Liver (tissue), 9 donors: ENCODE measurements around the gene LTK. TPM values are rescaled to one million over a fixed set of nuclear protein-coding genes. Genes with fewer than 3 reads are reported as not detected.

Experiments
- DNase-seq: peaks from one replicate; pipeline ENCODE4 v3.0.0-alpha.2; 2017; ENCODE audit warnings: low spot score
- H3K27ac ChIP-seq, 2 donors: one replicate each; pipeline ENCODE4 v1.7.0; 2013; ENCODE audit warnings: inconsistent platforms in 2 of 2, low read length in 2 of 2, control low read depth in 1 of 2, low read depth in 1 of 2, mild to moderate bottlenecking in 1 of 2
- H3K27me3 ChIP-seq, 4 donors: one replicate each; pipeline versions ENCODE4 v1.6.1 to v1.7.0; 2013; ENCODE audit warnings: low read length in 3 of 4, inconsistent platforms in 1 of 4, mild to moderate bottlenecking in 1 of 4, moderate library complexity in 1 of 4; ENCODE audit not compliant: control insufficient read depth in 4 of 4, insufficient read depth in 4 of 4
- H3K36me3 ChIP-seq, 4 donors: one replicate each; pipeline versions ENCODE4 v1.6.1 to v1.7.0; 2013; ENCODE audit warnings: low read length in 3 of 4, mild to moderate bottlenecking in 3 of 4, low read depth in 1 of 4, moderate library complexity in 1 of 4; ENCODE audit not compliant: control insufficient read depth in 4 of 4, insufficient read depth in 3 of 4
- H3K4me1 ChIP-seq, 4 donors: one replicate each; pipeline versions ENCODE4 v1.6.1 to v1.7.0; 2013; ENCODE audit warnings: low read length in 3 of 4, mild to moderate bottlenecking in 3 of 4, moderate library complexity in 1 of 4; ENCODE audit not compliant: control insufficient read depth in 4 of 4, insufficient read depth in 4 of 4
- H3K4me3 ChIP-seq, 3 donors: one replicate each; pipeline versions ENCODE4 v1.6.1 to v1.7.0; 2013; ENCODE audit warnings: low read length in 3 of 3, control low read depth in 1 of 3, low read depth in 1 of 3, mild to moderate bottlenecking in 1 of 3
- H3K9ac ChIP-seq, 2 donors: one replicate each; pipeline ENCODE4 v1.7.0; 2013; ENCODE audit warnings: low read length in 2 of 2, mild to moderate bottlenecking in 2 of 2, moderate library complexity in 2 of 2, control low read depth in 1 of 2, low read depth in 1 of 2
- H3K9me3 ChIP-seq, 4 donors: one replicate each; pipeline versions ENCODE4 v1.6.1 to v1.7.0; 2013; ENCODE audit warnings: low read length in 3 of 4; ENCODE audit not compliant: control insufficient read depth in 4 of 4
- ATF3 ChIP-seq: IDR thresholded peaks from 2 replicates; pipeline ENCODE4 v1.6.1; 2016; ENCODE audit warnings: antibody characterized with exemption
- CTCF ChIP-seq: fragments of 150-350 bp; IDR thresholded peaks from 2 replicates; pipeline ENCODE4 v1.5.1; 2017; ENCODE audit warnings: improper control_type of control experiment, low read depth, low read length; ENCODE audit not compliant: missing input control
- EGR1 ChIP-seq, 2 donors: IDR thresholded peaks; 2 replicates each; pipeline ENCODE4 v1.6.1; 2016 to 2018; ENCODE audit warnings: antibody characterized with exemption in 2 of 2, low read depth in 2 of 2
- FOXA1 ChIP-seq: IDR thresholded peaks from 2 replicates; pipeline ENCODE4 v1.6.1; 2016; ENCODE audit warnings: antibody characterized with exemption
- FOXA2 ChIP-seq: IDR thresholded peaks from 2 replicates; pipeline ENCODE4 v1.6.1; 2016; ENCODE audit warnings: antibody characterized with exemption
- GABPA ChIP-seq, 2 donors: IDR thresholded peaks in 1 of 2; conservative IDR thresholded peaks in 1 of 2; 2 replicates each; pipeline ENCODE4 v1.6.1; 2016; ENCODE audit warnings: antibody characterized with exemption in 2 of 2, mild to moderate bottlenecking in 1 of 2, moderate library complexity in 1 of 2
- HNF4A ChIP-seq, 2 donors: conservative IDR thresholded peaks; 2 replicates each; pipeline ENCODE4 v1.6.1; 2016; ENCODE audit warnings: antibody characterized with exemption in 2 of 2, mild to moderate bottlenecking in 2 of 2
- HNF4G ChIP-seq: IDR thresholded peaks from 2 replicates; pipeline ENCODE4 v1.6.1; 2016; ENCODE audit warnings: antibody characterized with exemption
- JUND ChIP-seq, 2 donors: IDR thresholded peaks; 2 replicates each; pipeline ENCODE4 v1.6.1; 2016; ENCODE audit warnings: antibody characterized with exemption in 2 of 2
- MAX ChIP-seq: IDR thresholded peaks from 2 replicates; pipeline ENCODE4 v1.6.1; 2016; ENCODE audit warnings: antibody characterized with exemption
- RAD21 ChIP-seq, 2 donors: IDR thresholded peaks; 2 replicates each; pipeline ENCODE4 v1.6.1; 2016; ENCODE audit warnings: antibody characterized with exemption in 2 of 2, mild to moderate bottlenecking in 2 of 2
- REST ChIP-seq: IDR thresholded peaks from 2 replicates; pipeline ENCODE4 v1.6.1; 2016; ENCODE audit warnings: antibody characterized with exemption, mild to moderate bottlenecking
- RXRA ChIP-seq, 2 donors: IDR thresholded peaks; 2 replicates each; pipeline ENCODE4 v1.6.1; 2017 to 2018; ENCODE audit warnings: antibody characterized with exemption in 2 of 2, mild to moderate bottlenecking in 1 of 2
- SP1 ChIP-seq: IDR thresholded peaks from 2 replicates; pipeline ENCODE4 v1.6.1; 2018; ENCODE audit warnings: antibody characterized with exemption, mild to moderate bottlenecking
- TAF1 ChIP-seq: conservative IDR thresholded peaks from 2 replicates; pipeline ENCODE4 v1.6.1; 2016; ENCODE audit warnings: antibody characterized with exemption, mild to moderate bottlenecking
- YY1 ChIP-seq: IDR thresholded peaks from 2 replicates; pipeline ENCODE4 v1.6.1; 2016; ENCODE audit warnings: antibody characterized with exemption, mild to moderate bottlenecking
- ZBTB33 ChIP-seq: IDR thresholded peaks from 2 replicates; pipeline ENCODE4 v1.6.1; 2016; ENCODE audit warnings: antibody characterized with exemption
- WGBS: extraction: QIAGEN DNeasy Blood & Tissue Kit; methylation state at CpG from one replicate; pipeline ENCODE4 v1.1.7; 2013; 5-methylcytosine and 5-hydroxymethylcytosine counted together
- polyA plus RNA-seq, 2 donors: library from polyadenylated mRNA; stranded (reverse) in 1 of 2; unstranded in 1 of 2; fragments of 200-250 nt in 1 of 2; fragments of >200 nt in 1 of 2; fragmentation: Nextera tagmentation in 1 of 2; extraction: Ambion mirVana in 1 of 2; gene quantifications; one replicate each; pipeline versions ENCODE4 v1.2.1 to v1.2.3, GENCODE V29; 2013 to 2015
- total RNA-seq, 2 donors: library from RNA; depleted of rRNA; stranded (reverse); fragments of >200 nt; gene quantifications; one replicate each; pipeline ENCODE4 v1.2.3, GENCODE V29; 2014
- donor health status: healthy.
- donor health status: healthy.
- donor health status: healthy.
- donor health status: healthy.
- donor health status: healthy.

LTK gene
- total and polyA plus RNA-seq, 4 donors: 0.86 to 3.0 (median 2.0) TPM

GRCh38 chr15:41544650-41545015, 31.0 kb upstream of the LTK start:
- H3K9ac ChIP-seq: no peak overlapping the region
- 72% methylated on average over 15 of the region's 15 CpGs for WGBS
- H3K36me3 ChIP-seq: no peaks in the 10 kb centered on the region
- H3K27me3 ChIP-seq: no peaks in the 10 kb centered on the region
- no peaks in the 10 kb centered on the region for H3K9me3 ChIP-seq
- peaks cover 0 to 7% (median 1%) of the 10 kb centered on the region in 4 donors for H3K4me1 ChIP-seq
- no peak for TF ChIP-seq RXRA (IDR thresholded peaks at IDR 0.05)
- no peak for TF ChIP-seq YY1
- no peak for TF ChIP-seq FOXA1
- TF ChIP-seq ATF3: no peak
- TF ChIP-seq EGR1 (IDR thresholded peaks at IDR 0.05; ENCODE audit: low read depth in 2 of 2): no peak
- no peak for TF ChIP-seq CTCF
- TF ChIP-seq HNF4A (conservative IDR thresholded peaks at IDR 0.05): no peak
- TF ChIP-seq FOXA2: no peak
- no peak for TF ChIP-seq SP1
- no peak for TF ChIP-seq JUND (IDR thresholded peaks at IDR 0.05)
- no peak for TF ChIP-seq GABPA (IDR thresholded peaks at IDR 0.05 in 1 of 2, conservative IDR thresholded peaks at IDR 0.05 in 1 of 2)
- no peak for TF ChIP-seq ZBTB33
- TF ChIP-seq RAD21 (IDR thresholded peaks at IDR 0.05): no peak
- TF ChIP-seq HNF4G: no peak
- no peak for DNase-seq
- peak overlapping the region in 1 of 3 donors; percentile 65 for H3K4me3 ChIP-seq
- H3K27ac ChIP-seq: no peak overlapping the region

GRCh38 chr15:41543521-41543870, 29.9 kb upstream of the LTK start:
- H3K4me3 ChIP-seq: peak overlapping the region; percentile 65 to 96 (median 88)
- H3K27ac ChIP-seq: peak overlapping the region; percentile 61 to 73
- WGBS: 7% methylated on average over 8 of the region's 8 CpGs
- no peak for TF ChIP-seq ATF3
- no peak for TF ChIP-seq TAF1
- TF ChIP-seq JUND (IDR thresholded peaks at IDR 0.05): no peak
- peak overlapping the region; percentile 52 to 96 for H3K9ac ChIP-seq
- no peaks in the 10 kb centered on the region for H3K27me3 ChIP-seq
- no peaks in the 10 kb centered on the region for H3K9me3 ChIP-seq
- no peaks in the 10 kb centered on the region for H3K36me3 ChIP-seq
- DNase-seq: no peak
- peaks cover 0 to 7% (median 1%) of the 10 kb centered on the region in 4 donors for H3K4me1 ChIP-seq

- Histone ChIP-seq H3K9ac (no peak overlapping the region), H3K4me3 (no peak overlapping the region), H3K27me3 (no peaks in the 10 kb centered on the region), H3K27ac (no peak overlapping the region), H3K4me1 (no peaks in the 10 kb centered on the region), H3K36me3 (peaks cover 6 to 35% (median 10%) of the 10 kb centered on the region in 4 donors), H3K9me3 (no peaks in the 10 kb centered on the region)
- WGBS: 95% methylated on average over 11 of the region's 11 CpGs
- no peak for DNase-seq
- TF ChIP-seq TAF1: no peak
- TF ChIP-seq YY1: no peak
- no peak for TF ChIP-seq MAX
- no peak for TF ChIP-seq HNF4A (conservative IDR thresholded peaks at IDR 0.05)
- no peak for TF ChIP-seq EGR1 (IDR thresholded peaks at IDR 0.05; ENCODE audit: low read depth in 2 of 2)
- TF ChIP-seq GABPA (IDR thresholded peaks at IDR 0.05 in 1 of 2, conservative IDR thresholded peaks at IDR 0.05 in 1 of 2): no peak
- TF ChIP-seq JUND (IDR thresholded peaks at IDR 0.05): no peak
- no peak for TF ChIP-seq ZBTB33
- TF ChIP-seq FOXA1: no peak
- no peak for TF ChIP-seq RXRA (IDR thresholded peaks at IDR 0.05)
- no peak for TF ChIP-seq FOXA2
- no peak for TF ChIP-seq REST
- no peak for TF ChIP-seq ATF3
Observed at GRCh38 chr15:41536866-41537265, 23.2 kb upstream of the LTK start.
